ENCODE measurements around the gene TSKU.
"Not testable (repeated sequence)": the region's sequence is repeated elsewhere in the genome, so short reads cannot be mapped to it uniquely, and the experiment has no call there.

TSKU gene

GRCh38 chr11:76789443-76789719 is 6.2 kb downstream of the TSKU start:
- DNase-seq = no peak

- DNase-seq = no peak
Measured at GRCh38 chr11:76790251-76790650, 7.1 kb downstream of the TSKU start.

GRCh38 chr11:76791002-76791770 is 8.0 kb downstream of the TSKU start:
- not testable (repeated sequence) for DNase-seq

GRCh38 chr11:76791861-76792260 is 8.7 kb downstream of the TSKU start:
- DNase-seq = no peak

- no peak for DNase-seq
Measured at GRCh38 chr11:76792505-76793264, 9.5 kb downstream of the TSKU start.

GRCh38 chr11:76793391-76794291 is 10.5 kb downstream of the TSKU start:
- no peak for DNase-seq

- DNase-seq = no peak
Measured at GRCh38 chr11:76794371-76795289, 11.5 kb downstream of the TSKU start.

GRCh38 chr11:76795290-76795935 is 12.3 kb downstream of the TSKU start:
- DNase-seq = no peak

GRCh38 chr11:76795936-76796441 is 12.8 kb downstream of the TSKU start:
- no peak for DNase-seq

- DNase-seq = no peak
Measured at GRCh38 chr11:76796511-76797198, 13.5 kb downstream of the TSKU start.

- DNase-seq = no peak
Measured at GRCh38 chr11:76797341-76798201, 14.4 kb downstream of the TSKU start.

- DNase-seq = no peak
Measured at GRCh38 chr11:76798202-76798581, 15.0 kb downstream of the TSKU start.

- DNase-seq = no peak
Measured at GRCh38 chr11:76798671-76799065, 15.5 kb downstream of the TSKU start.

GRCh38 chr11:76799066-76799804 is 16.1 kb downstream of the TSKU start:
- DNase-seq = peak; percentile 56 to 73

GRCh38 chr11:76800466-76801200 is 17.5 kb downstream of the TSKU start:
- DNase-seq = no peak

GRCh38 chr11:76801225-76801624 is 18.1 kb downstream of the TSKU start:
- no peak for DNase-seq

- DNase-seq = no peak
Measured at GRCh38 chr11:76801736-76802135, 18.6 kb downstream of the TSKU start.

- DNase-seq = no peak
Measured at GRCh38 chr11:76802151-76802550, 19.0 kb downstream of the TSKU start.

GRCh38 chr11:76802621-76803020 is 19.5 kb downstream of the TSKU start:
- DNase-seq = no peak
